SJSA1 (cell line): ENCODE data around the gene GOLGA6L7. TPM values are rescaled to one million over a fixed set of nuclear protein-coding genes. Genes with fewer than 3 reads are reported as not detected.
"Not testable (repeated sequence)": the region's sequence is repeated elsewhere in the genome, so short reads cannot be mapped to it uniquely, and the experiment has no call there.

ENCODE experiments used
- DNase-seq, 2 experiments: peaks; one replicate each; pipeline ENCODE4 v3.0.0-alpha.2; 2015 to 2020; ENCODE audit warnings: low spot score in 2 of 2, low read depth in 1 of 2
- H3K27ac ChIP-seq: fragments of 250-450 bp; sonication (Bioruptor Pico); 2 replicates; pipeline ENCODE4 v1.5.1; 2020; ENCODE audit warnings: mild to moderate bottlenecking, moderate library complexity
- H3K27me3 ChIP-seq: fragments of 250-450 bp; sonication (Bioruptor Pico); replicated peaks from 2 replicates; pipeline ENCODE4 v1.5.1; 2020; ENCODE audit warnings: mild to moderate bottlenecking, moderate library complexity
- H3K36me3 ChIP-seq: fragments of 250-450 bp; sonication (Bioruptor Pico); 2 replicates; pipeline ENCODE4 v1.5.1; 2020; ENCODE audit warnings: mild to moderate bottlenecking
- H3K4me1 ChIP-seq: fragments of 250-450 bp; sonication (Bioruptor Pico); replicated peaks from 2 replicates; pipeline ENCODE4 v1.6.1; 2021; ENCODE audit warnings: mild to moderate bottlenecking
- H3K4me3 ChIP-seq: fragments of 250-450 bp; sonication (Bioruptor Pico); 2 replicates; pipeline ENCODE4 v1.5.1; 2020; ENCODE audit warnings: mild to moderate bottlenecking
- H3K9me3 ChIP-seq: fragments of 250-450 bp; sonication (Bioruptor Pico); replicated peaks from 2 replicates; pipeline ENCODE4 v1.5.1; 2020; ENCODE audit warnings: mild to moderate bottlenecking
- total RNA-seq: library from RNA; depleted of rRNA; stranded (reverse); fragments of >200 nt; shearing (Covaris generic); gene quantifications from 2 replicates; pipeline ENCODE4 v1.2.3, GENCODE V29; 2014

Gene GOLGA6L7
- total RNA-seq, 1 experiment from 2014 or later: not detected

- H3K36me3 ChIP-seq, H3K9me3 ChIP-seq, H3K4me3 ChIP-seq: not testable (repeated sequence)
Measured at GRCh38 chr15:28847959-28848358, 485 bp downstream of the GOLGA6L7 start.

GRCh38 chr15:28847247-28847646, 1.2 kb downstream of the GOLGA6L7 start:
- not testable (repeated sequence) for H3K27me3 ChIP-seq, H3K9me3 ChIP-seq, H3K36me3 ChIP-seq, DNase-seq, H3K4me1 ChIP-seq, H3K4me3 ChIP-seq, H3K27ac ChIP-seq

More at GRCh38 chr15:28847959-28848358, 485 bp downstream of the GOLGA6L7 start:
- not testable (repeated sequence) for DNase-seq, H3K4me1 ChIP-seq, H3K27ac ChIP-seq, H3K27me3 ChIP-seq

GRCh38 chr15:28844147-28844546, 4.3 kb downstream of the GOLGA6L7 start:
- not testable (repeated sequence) for H3K27me3 ChIP-seq, H3K4me3 ChIP-seq, H3K4me1 ChIP-seq, DNase-seq, H3K36me3 ChIP-seq, H3K27ac ChIP-seq, H3K9me3 ChIP-seq

GRCh38 chr15:28843520-28843919, 4.9 kb downstream of the GOLGA6L7 start:
- H3K4me1 ChIP-seq, H3K4me3 ChIP-seq, H3K9me3 ChIP-seq, H3K27ac ChIP-seq, DNase-seq, H3K36me3 ChIP-seq, H3K27me3 ChIP-seq: not testable (repeated sequence)

GRCh38 chr15:28842210-28842609, 6.2 kb downstream of the GOLGA6L7 start:
- not testable (repeated sequence) for H3K4me3 ChIP-seq, DNase-seq, H3K27me3 ChIP-seq, H3K36me3 ChIP-seq, H3K4me1 ChIP-seq, H3K27ac ChIP-seq, H3K9me3 ChIP-seq

- H3K27me3 ChIP-seq, H3K36me3 ChIP-seq, H3K27ac ChIP-seq, H3K4me3 ChIP-seq, H3K9me3 ChIP-seq, H3K4me1 ChIP-seq, DNase-seq: not testable (repeated sequence)
Measured at GRCh38 chr15:28840285-28840684, 8.2 kb downstream of the GOLGA6L7 start.

GRCh38 chr15:28834957-28835585, 13.4 kb downstream of the GOLGA6L7 start:
- H3K27ac ChIP-seq, DNase-seq, H3K27me3 ChIP-seq, H3K36me3 ChIP-seq, H3K9me3 ChIP-seq, H3K4me3 ChIP-seq, H3K4me1 ChIP-seq: not testable (repeated sequence)

- DNase-seq: peak; percentile 72 to 79
- not testable (repeated sequence) for H3K27ac ChIP-seq, H3K9me3 ChIP-seq, H3K27me3 ChIP-seq, H3K4me1 ChIP-seq, H3K36me3 ChIP-seq
- peak overlapping the region; percentile 39 for H3K4me3 ChIP-seq
Measured at GRCh38 chr15:28831897-28832587, 16.4 kb downstream of the GOLGA6L7 start.

GRCh38 chr15:28821420-28821819, 27.0 kb downstream of the GOLGA6L7 start:
- not testable (repeated sequence) for H3K9me3 ChIP-seq, H3K27me3 ChIP-seq, H3K27ac ChIP-seq, H3K36me3 ChIP-seq, DNase-seq, H3K4me1 ChIP-seq, H3K4me3 ChIP-seq

- not testable (repeated sequence) for H3K27me3 ChIP-seq, H3K27ac ChIP-seq, H3K36me3 ChIP-seq, H3K9me3 ChIP-seq, H3K4me3 ChIP-seq, H3K4me1 ChIP-seq
- peak in 1 of 2 experiments; percentile 25 for DNase-seq
Measured at GRCh38 chr15:28819930-28820295, 28.5 kb downstream of the GOLGA6L7 start.

GRCh38 chr15:28819019-28819929, 29.2 kb downstream of the GOLGA6L7 start:
- peak overlapping the region; percentile 72 for H3K27ac ChIP-seq
- not testable (repeated sequence) for H3K36me3 ChIP-seq, H3K4me1 ChIP-seq, H3K27me3 ChIP-seq, H3K4me3 ChIP-seq, H3K9me3 ChIP-seq
- DNase-seq: peak in 1 of 2 experiments; percentile 43

- not testable (repeated sequence) for DNase-seq, H3K4me1 ChIP-seq, H3K4me3 ChIP-seq, H3K27me3 ChIP-seq, H3K27ac ChIP-seq, H3K9me3 ChIP-seq, H3K36me3 ChIP-seq
Measured at GRCh38 chr15:28818168-28818567, 30.3 kb downstream of the GOLGA6L7 start.

- not testable (repeated sequence) for H3K27me3 ChIP-seq, H3K4me1 ChIP-seq, H3K27ac ChIP-seq, H3K36me3 ChIP-seq, H3K9me3 ChIP-seq, H3K4me3 ChIP-seq, DNase-seq
Measured at GRCh38 chr15:28814059-28814458, 34.4 kb downstream of the GOLGA6L7 start.

GRCh38 chr15:28813392-28813791, 35.1 kb downstream of the GOLGA6L7 start:
- not testable (repeated sequence) for H3K36me3 ChIP-seq, H3K9me3 ChIP-seq

More at GRCh38 chr15:28813392-28813791, 35.1 kb downstream of the GOLGA6L7 start:
- H3K4me3 ChIP-seq, H3K4me1 ChIP-seq, H3K27me3 ChIP-seq, DNase-seq, H3K27ac ChIP-seq: not testable (repeated sequence)
